GM13976 (cell line): ENCODE results near the gene PTGR1.

ENCODE experiments used
- DNase-seq: peaks from one replicate; pipeline ENCODE4 v3.0.0; 2012; ENCODE audit warnings: low spot score
- CTCF ChIP-seq: IDR thresholded peaks from 2 replicates; pipeline ENCODE4 v1.5.1; 2012; ENCODE audit warnings: borderline replicate concordance, mild to moderate bottlenecking; ENCODE audit not compliant: insufficient read depth; ENCODE audit errors: extremely low read depth, missing control alignments, control extremely low read depth
- in situ Hi-C: fragments of 300-500 bp; cut with MboI; formaldehyde crosslinking; loops from one replicate; pipeline ENCODE4 v1.12.0; 2022; ENCODE audit warnings: low sequenced_read_pairs, mixed read lengths, inconsistent platforms; ENCODE audit not compliant: unreplicated experiment

The PTGR1 gene

GRCh38 chr9:111603041-111603440, 3.6 kb upstream of the PTGR1 start:
- DNase-seq = no peak
- in situ Hi-C loops = no loop called here
- TF ChIP-seq CTCF = no peak

- TF ChIP-seq CTCF = no peak
- no peak for DNase-seq
- in situ Hi-C loops = no loop called here
Measured at GRCh38 chr9:111601237-111602018, 2.0 kb upstream of the PTGR1 start.

DNA sequence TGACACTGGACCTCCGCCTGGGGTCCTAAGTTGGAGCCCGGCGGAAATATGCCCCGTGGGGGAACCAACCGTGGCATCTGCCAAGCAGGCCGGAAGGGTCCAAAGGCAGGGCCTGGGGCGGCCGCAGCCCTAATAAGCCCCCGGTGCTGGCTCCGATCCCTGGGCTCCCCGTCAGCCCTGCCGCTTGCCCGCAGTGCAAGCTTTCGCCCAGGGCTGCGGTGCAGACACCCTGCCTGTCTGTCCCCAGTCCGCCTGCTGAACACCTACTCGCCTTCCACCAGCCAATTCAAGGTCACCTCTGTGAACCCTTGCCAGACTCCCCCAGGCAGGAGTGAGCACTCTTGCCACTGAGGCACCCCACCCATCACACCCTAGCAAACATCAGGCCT, 502 bp upstream of the PTGR1 start:
- TF ChIP-seq CTCF = no peak
- in situ Hi-C loops = no loop called here
- DNase-seq = no peak

DNA sequence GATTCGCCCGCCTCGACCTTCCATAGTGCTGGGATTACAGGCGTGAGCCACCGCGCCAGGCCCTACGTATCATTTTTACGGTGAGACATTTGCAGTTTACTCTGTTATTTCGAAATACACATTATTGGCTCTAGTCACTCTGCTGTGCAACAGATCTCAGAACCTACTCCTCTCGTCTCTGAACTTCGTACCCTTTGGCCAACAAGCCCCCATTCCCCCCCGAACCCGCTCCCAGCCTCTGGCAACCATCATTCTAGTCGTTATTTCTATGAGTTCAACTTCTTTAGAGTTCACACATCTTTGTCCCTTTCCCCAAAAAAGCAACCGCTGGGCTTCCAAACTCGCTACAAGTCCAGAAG, 735 bp downstream of the PTGR1 start:
- no peak for TF ChIP-seq CTCF
- peak; percentile 41 for DNase-seq
- in situ Hi-C loops = no loop called here

DNA sequence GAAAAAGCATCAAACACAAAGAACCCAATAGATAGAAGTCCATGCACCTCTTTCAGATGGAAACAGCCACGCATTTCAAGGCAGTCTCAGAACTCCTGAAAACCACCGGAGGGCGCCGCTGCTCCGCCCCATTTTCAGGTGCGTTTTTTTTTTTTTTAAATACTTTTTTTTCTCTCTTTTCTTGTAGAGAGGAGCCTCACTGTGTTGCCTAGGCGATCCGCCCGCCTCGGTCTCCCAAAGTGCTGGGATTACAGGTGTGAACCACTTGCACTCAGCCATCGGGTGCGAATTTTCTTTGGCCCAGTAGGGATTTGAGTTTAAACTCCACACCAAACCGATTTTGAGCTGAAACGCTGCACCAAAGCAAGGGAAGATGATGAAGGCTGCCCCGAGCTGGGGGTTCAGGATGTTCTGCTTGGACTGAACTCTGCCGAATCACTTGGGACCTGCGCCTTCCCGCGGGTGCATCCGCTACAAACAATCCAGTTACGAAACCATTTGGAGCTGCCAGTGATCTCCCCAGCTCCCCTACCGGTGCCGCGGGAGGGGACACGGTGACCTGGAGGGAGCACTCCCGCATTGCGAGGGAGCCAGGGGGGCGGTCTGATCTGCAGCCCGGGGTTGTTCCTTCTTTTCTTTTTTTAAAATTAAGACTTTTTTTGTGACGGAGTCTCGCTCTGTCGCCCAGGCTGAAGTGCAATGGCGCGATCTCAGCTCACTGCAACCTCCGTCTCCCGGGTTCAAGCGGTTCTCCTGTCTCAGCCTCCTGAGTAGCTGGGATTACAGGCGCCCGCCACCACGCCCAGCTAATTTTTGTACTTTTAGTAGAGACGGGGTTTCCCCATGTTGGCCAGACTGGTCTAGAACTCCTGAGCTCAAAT, 1.4 kb downstream of the PTGR1 start:
- TF ChIP-seq CTCF = peak; percentile 61
- DNase-seq = peak; percentile 66
- in situ Hi-C loops = no loop called here

DNA sequence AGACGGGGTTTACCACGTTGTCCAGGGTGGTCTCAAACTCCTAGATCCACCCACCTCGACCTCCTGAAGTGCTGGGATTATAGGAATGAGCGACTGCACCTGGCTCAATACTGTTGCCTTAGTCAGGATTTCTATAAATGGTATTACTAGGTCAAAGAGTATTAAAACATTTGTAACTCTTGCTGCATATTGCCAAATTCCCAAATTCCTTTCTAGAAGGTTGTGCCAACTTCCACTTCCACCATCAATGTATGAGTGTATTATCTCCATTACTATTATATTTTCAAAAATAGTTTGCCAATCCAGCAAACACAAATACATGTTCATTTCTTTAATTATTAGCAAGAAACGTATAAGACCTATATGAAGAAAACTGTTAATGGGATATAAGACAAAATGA, 10.6 kb downstream of the PTGR1 start:
- DNase-seq = no peak
- TF ChIP-seq CTCF = no peak
- in situ Hi-C loops = no loop called here
